Heart left ventricle (tissue), 13 donors: ENCODE results near the gene KCNQ2.

Source experiments
- CTCF ChIP-seq, 12 donors: fragments of 200-600 bp; sonication (generic) in 4 of 12; IDR thresholded peaks; one replicate each; pipeline versions ENCODE4 v1.5.0 to v1.8.0; 2018 to 2022; ENCODE audit warnings: antibody characterized with exemption in 12 of 12, mild to moderate bottlenecking in 5 of 12
- POLR2A ChIP-seq, 2 donors: fragments of 450-650 bp; IDR thresholded peaks; one replicate each; pipeline ENCODE4 v1.6.1; 2017; ENCODE audit warnings: antibody characterized with exemption in 2 of 2, mild to moderate bottlenecking in 2 of 2, moderate library complexity in 2 of 2
- donor health status: ischemic (EF 13 %, LVEDD 7.1; RV severe dilation, severe dysfunction).
- donor health status: DM: no; HTN: yes; CAD: no.
- donor health status: DM: no; HTN: no; CAD: no.
- donor health status: ischemic (EF 25% LVEDD 6.9; RV normal size, moderate dysfunction).
- donor health status: ischemic (EF 25% LVEDD 5.7; RV mildly dilated, moderate dysfunction).
- donor health status: ischemic (EF 35%, LVEDD 5.7; RV mildly dilated, moderate dysfunction).
- donor health status: nonischemic (EF 11% LVEDD 7.7; RV severe dilation, severe dysfunction).
- donor health status: DM: yes; HTN: yes; CAD: no.
- donor health status: PGD.
- donor health status: ischemic (EF 29% LVEDD 5.4; RV normal size, mild dysfunction).
- donor health status: nonischemic (EF 23%, LVEDD 6.1; RV moderate dilation, normal function).

- TF ChIP-seq CTCF (IDR thresholded peaks at IDR 0.05) (no peak), POLR2A (IDR thresholded peaks at IDR 0.05) (no peak)
Measured at GRCh38 chr20:63458170-63459069, 14.0 kb downstream of the KCNQ2 start.
